ENCODE results near the gene SMARCC2. TPM values are rescaled to one million over a fixed set of nuclear protein-coding genes. Genes with fewer than 3 reads are reported as not detected.
"Not testable (repeated sequence)": the region's sequence is repeated elsewhere in the genome, so short reads cannot be mapped to it uniquely, and the experiment has no call there.

The SMARCC2 gene
- polyA plus RNA-seq, 1 donor = 160 TPM

DNA sequence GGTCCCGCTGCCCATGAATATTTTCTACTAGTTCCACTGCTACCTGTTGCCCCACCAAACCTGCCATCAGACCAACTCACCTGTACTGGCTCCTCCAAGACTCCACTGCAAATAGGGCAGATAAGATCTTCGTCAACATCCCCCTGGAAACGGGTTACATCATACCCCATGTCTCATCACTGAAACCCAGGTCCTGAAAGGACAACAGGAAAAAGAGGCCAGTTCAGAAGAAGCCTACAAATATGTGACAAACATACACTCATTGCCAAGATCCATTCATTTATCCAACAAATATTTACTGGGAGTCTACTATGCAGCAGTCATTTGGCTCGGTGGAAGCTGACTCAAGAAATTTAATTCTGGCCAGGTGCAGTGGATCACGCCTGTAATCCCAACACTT, 24.6 kb upstream of the SMARCC2 start:
- DNase-seq = no peak

GRCh38 chr12:56212361-56212760, 23.1 kb upstream of the SMARCC2 start:
- DNase-seq = no peak

DNA sequence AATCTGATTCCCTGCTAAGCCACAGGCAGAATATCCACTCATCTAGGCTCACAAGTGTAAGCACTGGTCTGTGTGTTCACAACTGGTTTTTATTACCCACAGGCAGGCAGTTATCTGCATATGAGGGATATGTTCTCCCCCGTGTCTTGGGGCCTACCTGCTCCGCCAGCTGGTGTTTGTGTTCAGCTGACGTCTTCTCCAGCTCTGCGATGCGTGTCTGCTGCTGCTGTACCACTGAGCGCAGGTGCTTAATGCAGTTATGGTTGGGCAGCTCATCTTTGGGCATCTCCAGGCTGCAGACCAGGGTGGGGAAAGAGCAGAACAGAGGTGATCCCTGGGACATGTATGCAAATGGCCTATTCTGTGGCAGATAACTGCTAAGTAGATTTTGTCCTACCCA, 18.7 kb upstream of the SMARCC2 start:
- no peak for DNase-seq

GRCh38 chr12:56206452-56207166, 17.3 kb upstream of the SMARCC2 start:
- DNase-seq = no peak

DNA sequence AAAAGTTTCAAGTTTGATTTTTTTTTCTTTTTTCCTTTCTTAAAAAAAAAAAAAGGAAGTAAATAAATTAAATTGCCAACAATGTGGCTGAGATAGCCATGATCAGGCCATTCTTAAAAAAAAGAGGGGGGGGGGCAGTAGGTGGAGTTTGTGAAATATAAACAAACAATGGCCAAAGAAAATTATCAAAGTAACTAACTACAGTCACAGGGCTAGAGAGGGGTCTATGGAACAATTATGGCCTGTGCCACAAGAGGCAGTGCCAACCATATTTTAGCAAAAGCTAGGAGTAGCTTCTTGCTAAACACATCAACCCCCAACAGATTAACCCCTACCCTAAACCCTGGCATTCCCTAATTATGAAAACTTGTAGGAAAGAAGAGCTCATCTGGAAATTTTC, 16.2 kb upstream of the SMARCC2 start:
- DNase-seq = no peak

- DNase-seq = no peak
Measured at GRCh38 chr12:56204275-56204674, 15.0 kb upstream of the SMARCC2 start.

- no peak for DNase-seq
Measured at GRCh38 chr12:56202838-56203237, 13.6 kb upstream of the SMARCC2 start.

DNA sequence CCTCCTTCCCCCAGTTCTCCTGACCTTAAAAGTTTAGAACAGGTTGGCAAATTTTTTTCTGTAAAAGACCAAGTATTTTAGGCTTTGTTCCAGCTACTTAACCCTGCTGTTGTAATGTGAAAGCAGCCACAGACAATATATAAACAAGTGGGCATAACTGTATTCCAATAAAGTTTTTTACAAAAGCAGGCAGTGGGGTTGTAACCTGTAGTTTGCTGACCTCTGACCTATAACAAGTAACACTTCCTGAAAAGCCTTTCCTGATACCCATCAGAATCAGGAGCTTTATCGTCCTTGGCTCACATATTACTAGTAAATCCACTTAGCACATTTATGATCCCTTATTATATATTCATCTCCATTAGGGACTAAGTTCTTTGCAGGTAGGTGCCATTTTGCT, 13.1 kb upstream of the SMARCC2 start:
- DNase-seq = no peak

DNA sequence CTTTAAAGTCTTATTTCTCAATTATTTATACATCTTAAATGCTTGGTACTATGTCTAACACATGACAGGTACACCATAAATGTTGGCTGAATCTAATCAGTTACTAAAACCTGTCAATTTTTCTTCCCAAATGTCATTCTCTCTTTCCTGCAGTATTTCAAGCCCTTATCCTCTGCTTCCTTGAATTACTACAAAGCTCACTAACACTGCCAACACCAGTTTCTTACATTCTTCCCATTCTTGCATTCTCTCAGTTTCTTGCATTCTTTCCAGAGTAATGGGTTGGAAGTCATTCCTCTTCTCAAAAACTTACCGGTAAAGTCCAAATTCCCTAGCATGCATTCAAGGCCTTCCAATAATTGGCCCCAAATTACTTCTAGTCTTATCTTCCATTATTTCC, 9.6 kb upstream of the SMARCC2 start:
- DNase-seq = no peak

DNA sequence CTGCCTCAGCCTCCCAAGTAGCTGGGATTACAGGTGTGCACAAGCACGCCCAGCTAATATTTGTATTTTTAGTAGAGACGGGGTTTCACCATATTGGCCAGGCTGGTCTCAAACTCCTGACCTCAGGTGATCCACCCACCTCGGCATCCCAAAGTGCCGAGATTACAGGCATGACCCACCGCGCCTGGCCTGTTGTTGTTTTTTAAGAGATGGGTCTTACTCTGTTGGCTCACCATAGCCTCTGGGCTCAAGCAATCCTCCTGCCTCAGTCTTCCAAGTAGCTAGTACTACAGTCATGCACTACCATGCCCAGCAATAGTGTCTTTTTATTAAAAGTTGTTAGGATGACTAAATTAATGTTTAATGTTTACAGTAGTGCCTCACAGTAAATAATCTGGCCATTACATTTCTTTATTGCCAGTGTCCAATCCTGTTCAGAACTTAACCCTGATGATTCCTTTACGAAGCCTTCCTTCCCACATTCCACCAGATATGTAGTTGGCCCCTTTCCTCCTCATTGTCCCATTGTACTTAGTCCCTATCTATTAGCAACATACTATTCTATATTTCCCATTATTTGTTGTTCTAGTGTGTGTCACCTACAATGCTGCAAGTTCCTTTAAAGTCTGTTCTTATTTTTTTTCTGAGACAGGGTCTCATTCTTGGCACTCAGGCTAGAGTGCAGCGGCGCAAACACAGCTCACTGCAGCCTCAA, 8.8 kb upstream of the SMARCC2 start:
- DNase-seq = no peak

- not testable (repeated sequence) for DNase-seq
Measured at GRCh38 chr12:56196818-56197550, 7.7 kb upstream of the SMARCC2 start.

DNA sequence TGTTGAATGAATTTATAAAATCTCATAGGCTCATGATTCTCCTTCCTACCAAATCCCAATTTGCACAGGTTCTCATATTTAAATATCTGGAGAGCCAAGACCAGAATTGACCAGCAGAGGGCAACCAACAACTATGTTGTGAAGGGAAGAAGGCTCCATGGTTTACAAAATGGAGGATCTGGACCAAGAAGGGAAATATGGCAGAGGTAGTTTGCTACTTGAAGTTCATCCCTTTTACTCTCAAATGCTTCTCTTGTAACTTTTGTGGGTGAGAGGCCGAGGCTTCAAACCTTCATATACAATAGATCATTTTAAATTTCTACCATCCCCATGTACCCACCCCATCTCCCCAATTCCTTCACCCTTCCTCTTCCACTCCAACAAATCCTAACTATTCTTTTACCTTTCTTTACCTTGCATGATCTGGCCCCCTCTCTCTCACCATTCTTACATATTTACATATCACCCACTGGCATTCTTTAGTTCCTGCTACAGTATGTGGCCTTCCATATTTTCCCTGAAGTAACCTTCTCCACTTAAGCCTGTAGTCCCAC, 3.8 kb upstream of the SMARCC2 start:
- DNase-seq = peak; percentile 88

GRCh38 chr12:56192582-56192981, 3.3 kb upstream of the SMARCC2 start:
- DNase-seq = no peak

DNA sequence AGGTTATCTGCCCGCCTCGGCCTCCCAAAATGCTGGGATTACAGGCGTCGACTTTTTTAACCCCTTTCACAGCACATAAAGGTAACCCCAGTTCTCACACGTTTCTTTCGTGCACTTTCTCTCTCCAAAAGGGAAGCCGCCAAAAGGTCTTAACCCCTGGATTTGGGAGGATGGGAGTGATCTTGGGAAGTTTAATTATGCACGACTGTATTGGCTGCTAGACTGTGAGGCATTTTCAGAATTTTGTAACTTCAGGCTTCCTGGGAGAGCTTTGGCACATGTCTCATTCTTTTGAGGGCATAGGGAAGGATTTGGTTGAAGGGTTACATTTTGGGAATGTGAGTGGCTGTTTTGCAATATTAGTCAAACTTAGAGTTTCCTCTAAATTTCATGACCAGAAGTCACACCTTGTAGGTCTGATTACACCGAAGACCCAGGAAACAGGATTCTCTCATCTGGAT, 1.4 kb upstream of the SMARCC2 start:
- DNase-seq = no peak

DNA sequence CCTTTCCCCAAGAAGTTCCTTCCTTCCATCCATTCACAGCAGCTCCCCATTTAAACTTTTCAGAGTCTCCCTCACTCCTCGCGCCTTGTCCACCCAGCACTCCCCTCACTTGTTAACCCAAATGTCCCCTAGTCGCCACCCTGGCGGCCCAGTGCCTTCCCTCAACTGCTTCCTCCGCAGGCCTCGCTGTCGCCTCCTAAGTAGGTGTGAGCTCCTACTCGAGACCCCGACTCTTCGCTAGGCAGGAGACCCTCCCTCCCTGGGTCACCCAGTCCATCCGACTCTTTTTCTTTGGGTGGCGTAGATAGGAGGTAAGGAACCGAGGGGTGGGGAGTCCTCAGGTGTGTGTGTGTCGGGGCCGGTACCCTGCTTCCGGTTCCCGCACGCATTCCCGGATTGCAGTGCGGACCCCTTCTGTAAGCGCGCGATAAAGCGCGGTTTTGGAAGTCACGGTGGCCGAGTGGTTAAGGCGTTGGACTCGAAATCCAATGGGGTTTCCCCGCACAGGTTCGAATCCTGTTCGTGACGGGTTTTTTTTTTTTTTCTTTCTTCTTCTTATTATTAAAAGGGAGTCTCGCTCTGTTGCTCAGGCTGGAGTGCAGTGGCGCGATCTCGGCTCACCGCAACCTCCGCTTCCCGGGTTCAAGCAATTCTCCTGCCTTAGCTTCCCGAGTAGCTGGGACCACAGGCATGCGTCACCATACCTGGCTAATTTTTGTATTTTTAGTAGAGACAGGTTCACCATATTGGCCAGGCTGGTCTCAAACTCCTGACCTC, 823 bp upstream of the SMARCC2 start:
- peak; percentile 93 for DNase-seq

DNA sequence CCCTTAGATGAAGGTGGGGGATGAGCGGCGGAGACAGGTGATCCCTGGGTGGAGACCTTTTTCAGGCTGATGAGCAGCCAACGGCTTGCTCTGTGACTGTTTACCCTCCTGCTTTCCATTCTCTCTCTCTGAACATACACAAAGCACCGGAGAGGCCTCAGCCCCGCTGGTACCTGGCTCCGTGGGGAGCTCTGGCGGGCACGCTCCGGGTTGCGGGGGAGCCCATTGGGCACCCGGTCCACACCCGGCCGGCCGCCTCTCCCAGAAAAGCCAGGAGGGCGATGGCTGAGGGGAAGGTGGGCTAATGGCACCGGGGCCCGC, 545 bp downstream of the SMARCC2 start:
- peak; percentile 25 for DNase-seq

DNA sequence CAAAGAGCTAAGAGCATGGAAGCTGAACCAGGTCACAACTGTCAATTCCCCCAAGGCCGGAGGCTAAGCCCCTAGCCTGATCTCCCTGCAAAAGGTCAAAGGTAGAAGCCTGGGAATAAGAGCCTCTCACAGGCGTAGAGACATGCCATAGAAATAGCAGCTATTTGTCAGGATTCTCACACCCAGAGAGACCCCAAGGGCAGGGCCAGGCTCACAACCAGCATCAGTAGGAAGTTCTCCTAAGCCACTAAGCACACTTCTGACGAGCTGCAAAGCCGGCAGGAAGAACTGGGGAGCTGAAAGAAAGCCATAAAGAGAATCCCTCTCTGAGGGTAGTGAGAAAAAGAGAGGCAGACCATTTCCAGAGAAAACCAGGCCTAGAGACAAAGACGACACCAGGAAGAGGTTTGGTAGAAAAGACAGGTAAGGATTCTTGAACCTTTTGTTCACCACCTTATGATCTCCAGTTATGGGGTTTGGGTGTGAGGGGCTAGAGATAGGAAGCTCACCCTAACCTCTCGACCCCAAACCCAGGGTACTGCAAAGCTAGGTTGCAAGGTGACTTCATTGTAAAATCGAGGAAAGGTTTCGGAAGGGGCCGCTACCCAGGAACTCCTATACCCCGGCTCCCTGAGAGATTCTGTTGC, 1.0 kb downstream of the SMARCC2 start:
- no peak for DNase-seq

DNA sequence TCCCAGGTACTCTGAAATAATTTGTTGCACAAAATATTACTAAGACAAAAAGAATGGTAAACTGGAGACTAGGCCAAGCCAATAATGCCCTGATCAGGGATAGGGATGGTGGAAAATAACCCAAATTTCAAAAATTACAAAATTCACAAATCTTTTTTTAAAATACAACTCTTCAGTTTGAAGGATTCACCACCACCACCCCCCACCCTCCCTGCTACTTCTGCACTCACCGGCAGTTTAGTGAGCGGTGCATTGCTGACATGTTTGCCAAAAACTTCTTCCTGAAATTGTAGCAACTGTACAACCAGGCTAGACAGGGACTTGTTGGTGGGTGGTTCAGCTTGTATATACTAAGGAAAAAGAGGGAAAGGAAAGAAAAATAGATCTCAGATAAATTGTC, 2.3 kb downstream of the SMARCC2 start:
- no peak for DNase-seq

DNA sequence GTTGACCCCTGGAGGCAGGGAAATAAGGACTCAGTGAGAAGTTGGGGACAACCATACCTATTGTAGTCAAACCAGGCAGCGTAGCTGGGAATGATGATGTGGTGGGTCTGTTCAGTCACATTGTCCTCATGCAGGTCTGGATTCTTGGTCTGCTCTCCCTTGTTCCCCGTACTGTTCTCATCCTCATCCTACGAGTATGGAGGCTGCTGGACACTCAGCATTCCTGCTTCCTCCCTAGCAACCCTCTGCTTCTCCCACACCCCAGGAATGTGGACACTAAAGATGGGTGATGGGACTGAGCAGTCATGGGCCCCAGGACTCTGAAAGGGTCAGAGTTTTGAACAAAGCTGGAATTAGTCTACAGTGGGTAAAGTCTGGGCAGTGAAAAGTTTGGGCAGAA, 10.9 kb downstream of the SMARCC2 start:
- no peak for DNase-seq

- no peak for DNase-seq
Measured at GRCh38 chr12:56172839-56173238, 16.4 kb downstream of the SMARCC2 start.

DNA sequence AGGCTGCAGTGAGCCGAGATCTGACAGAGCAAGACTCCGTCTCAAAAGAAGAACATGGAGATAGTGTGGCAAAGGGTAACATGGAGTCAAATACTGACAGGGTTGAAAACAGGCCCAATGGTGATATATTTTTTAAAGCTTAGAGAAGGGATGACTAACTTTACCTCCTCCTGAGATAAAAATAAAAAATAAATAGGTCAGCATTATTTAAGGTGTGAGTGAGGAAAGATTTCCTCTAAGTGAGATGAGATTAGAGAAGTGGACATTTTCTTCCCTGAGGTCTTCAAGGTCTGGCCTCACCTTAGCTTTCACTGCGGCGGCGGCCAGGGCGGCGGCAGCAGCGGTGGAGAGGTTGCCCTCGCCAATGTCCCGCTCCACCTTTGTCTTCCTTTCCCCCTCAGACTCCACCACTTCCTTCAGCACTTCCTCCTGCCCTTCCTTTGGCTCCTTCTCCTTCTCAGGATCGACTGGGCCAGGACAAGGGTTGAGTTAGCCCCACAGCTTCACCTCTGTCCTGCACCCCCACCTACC, 20.0 kb downstream of the SMARCC2 start:
- DNase-seq = no peak
